GM18867 (cell line): ENCODE results near the gene PIWIL4.
"Not testable (repeated sequence)": the region's sequence is repeated elsewhere in the genome, so short reads cannot be mapped to it uniquely, and the experiment has no call there.

Source experiments
- ATAC-seq: cut with Tn5 transposase; IDR thresholded peaks from one replicate; pipeline ENCODE4 v1.9.1; 2021; ENCODE audit warnings: mild to moderate bottlenecking, moderate library complexity; ENCODE audit not compliant: unreplicated experiment

Gene PIWIL4

GRCh38 chr11:94546886-94547285 is 20.3 kb upstream of the PIWIL4 start:
- no peak for ATAC-seq

- no peak for ATAC-seq
Measured at GRCh38 chr11:94549146-94549545, 18.0 kb upstream of the PIWIL4 start.

GRCh38 chr11:94550513-94550912 is 16.7 kb upstream of the PIWIL4 start:
- ATAC-seq: no peak

GRCh38 chr11:94553938-94554337 is 13.2 kb upstream of the PIWIL4 start:
- ATAC-seq: no peak

GRCh38 chr11:94555752-94556329 is 11.3 kb upstream of the PIWIL4 start:
- peak; percentile 55 for ATAC-seq

- no peak for ATAC-seq
Measured at GRCh38 chr11:94557421-94557820, 9.7 kb upstream of the PIWIL4 start.

- no peak for ATAC-seq
Measured at GRCh38 chr11:94557992-94558391, 9.2 kb upstream of the PIWIL4 start.

- peak; percentile 59 for ATAC-seq
Measured at GRCh38 chr11:94558468-94558867, 8.7 kb upstream of the PIWIL4 start.

- no peak for ATAC-seq
Measured at GRCh38 chr11:94558932-94559331, 8.2 kb upstream of the PIWIL4 start.

- no peak for ATAC-seq
Measured at GRCh38 chr11:94559361-94559760, 7.8 kb upstream of the PIWIL4 start.

GRCh38 chr11:94560834-94561233 is 6.3 kb upstream of the PIWIL4 start:
- no peak for ATAC-seq

- ATAC-seq: no peak
Measured at GRCh38 chr11:94563176-94563847, 3.9 kb upstream of the PIWIL4 start.

GRCh38 chr11:94563848-94564467 is 3.2 kb upstream of the PIWIL4 start:
- ATAC-seq: no peak

- no peak for ATAC-seq
Measured at GRCh38 chr11:94568200-94568599, 1.0 kb downstream of the PIWIL4 start.

GRCh38 chr11:94568717-94569116 is 1.5 kb downstream of the PIWIL4 start:
- no peak for ATAC-seq

GRCh38 chr11:94572975-94573374 is 5.8 kb downstream of the PIWIL4 start:
- not testable (repeated sequence) for ATAC-seq

- ATAC-seq: no peak
Measured at GRCh38 chr11:94574193-94574961, 7.2 kb downstream of the PIWIL4 start.

- ATAC-seq: no peak
Measured at GRCh38 chr11:94576306-94576705, 9.1 kb downstream of the PIWIL4 start.

GRCh38 chr11:94577841-94578240 is 10.7 kb downstream of the PIWIL4 start:
- no peak for ATAC-seq

GRCh38 chr11:94581926-94582325 is 14.8 kb downstream of the PIWIL4 start:
- ATAC-seq: peak; percentile 57

- ATAC-seq: no peak
Measured at GRCh38 chr11:94583213-94583865, 16.2 kb downstream of the PIWIL4 start.
